OCI-LY1 (cell line): ENCODE data around the gene POT1.

Source experiments
- H2AFZ ChIP-seq: fragments of 200-600 bp; sonication (generic), shearing (Covaris generic); 2 replicates; pipeline ENCODE4 v1.6.0; 2014; ENCODE audit warnings: antibody characterized with exemption, mild to moderate bottlenecking, low read length
- H3F3A ChIP-seq: fragments of 200-600 bp; sonication (generic), shearing (Covaris generic); 2 replicates; pipeline ENCODE4 v1.6.0; 2014; ENCODE audit warnings: mild to moderate bottlenecking, antibody characterized with exemption, low read length, moderate library complexity; ENCODE audit not compliant: insufficient read depth
- H3K27ac ChIP-seq: fragments of 200-600 bp; sonication (generic); 2 replicates; pipeline ENCODE4 v1.5.1; 2014; ENCODE audit warnings: low read length, mixed run types, mild to moderate bottlenecking, low read depth; ENCODE audit not compliant: poor library complexity, severe bottlenecking
- H3K27me3 ChIP-seq: fragments of 200-600 bp; sonication (generic); 2 replicates; pipeline ENCODE4 v1.6.0; 2014; ENCODE audit warnings: antibody characterized with exemption, mild to moderate bottlenecking, low read length, moderate library complexity; ENCODE audit not compliant: insufficient read depth
- H3K36me3 ChIP-seq: fragments of 200-600 bp; sonication (generic); 2 replicates; pipeline ENCODE4 v1.6.1; 2014; ENCODE audit warnings: mild to moderate bottlenecking, antibody characterized with exemption, low read length, moderate library complexity, mixed read lengths; ENCODE audit not compliant: insufficient read depth
- H3K4me1 ChIP-seq: fragments of 200-600 bp; sonication (generic); 2 replicates; pipeline ENCODE4 v1.5.1; 2014; ENCODE audit warnings: mild to moderate bottlenecking, low read length, moderate library complexity; ENCODE audit not compliant: insufficient read depth, severe bottlenecking
- H3K4me2 ChIP-seq: fragments of 200-600 bp; sonication (generic), shearing (Covaris generic); 2 replicates; pipeline ENCODE4 v1.6.1; 2014; ENCODE audit warnings: low read length
- H3K4me3 ChIP-seq: fragments of 200-600 bp; sonication (generic); 2 replicates; pipeline ENCODE4 v1.5.1; 2014; ENCODE audit warnings: low read length, low read depth, mild to moderate bottlenecking, mixed read lengths; ENCODE audit not compliant: poor library complexity, severe bottlenecking
- H3K79me2 ChIP-seq: fragments of 200-600 bp; shearing (Covaris generic); 2 replicates; pipeline ENCODE4 v1.6.1; 2016; ENCODE audit warnings: mixed run types, low read length, mixed read lengths; ENCODE audit not compliant: insufficient read depth
- H3K9ac ChIP-seq: fragments of 200-600 bp; sonication (generic), shearing (Covaris generic); 2 replicates; pipeline ENCODE4 v1.6.1; 2014; ENCODE audit warnings: mild to moderate bottlenecking, low read length, mixed read lengths
- H3K9me2 ChIP-seq: fragments of 200-600 bp; sonication (generic), shearing (Covaris generic); 2 replicates; pipeline ENCODE4 v1.6.1; 2014; ENCODE audit warnings: low read depth, mild to moderate bottlenecking, low read length, mixed read lengths
- H3K9me3 ChIP-seq: fragments of 200-600 bp; shearing (Covaris generic); 2 replicates; pipeline ENCODE4 v1.6.1; 2014; ENCODE audit warnings: low read length, mixed read lengths
- H4K20me1 ChIP-seq: fragments of 200-600 bp; sonication (generic), shearing (Covaris generic); 2 replicates; pipeline ENCODE4 v1.6.0; 2016; ENCODE audit warnings: mild to moderate bottlenecking, low read length; ENCODE audit not compliant: insufficient read depth
- EZH2 ChIP-seq: fragments of 200-600 bp; sonication (generic), shearing (Covaris generic); IDR thresholded peaks from 2 replicates; pipeline ENCODE4 v1.8.0; 2017; ENCODE audit warnings: borderline replicate concordance, mixed run types, mild to moderate bottlenecking, antibody characterized with exemption, low read length, moderate library complexity, mixed read lengths
- TF ChIP-seq, protein P1 (sequence below): fragments of 200-600 bp; sonication (generic), shearing (Covaris generic); IDR thresholded peaks from 2 replicates; pipeline ENCODE4 v1.5.1; 2017; ENCODE audit warnings: mild to moderate bottlenecking, antibody characterized with exemption, low read length, moderate library complexity, mixed read lengths

Gene POT1

DNA sequence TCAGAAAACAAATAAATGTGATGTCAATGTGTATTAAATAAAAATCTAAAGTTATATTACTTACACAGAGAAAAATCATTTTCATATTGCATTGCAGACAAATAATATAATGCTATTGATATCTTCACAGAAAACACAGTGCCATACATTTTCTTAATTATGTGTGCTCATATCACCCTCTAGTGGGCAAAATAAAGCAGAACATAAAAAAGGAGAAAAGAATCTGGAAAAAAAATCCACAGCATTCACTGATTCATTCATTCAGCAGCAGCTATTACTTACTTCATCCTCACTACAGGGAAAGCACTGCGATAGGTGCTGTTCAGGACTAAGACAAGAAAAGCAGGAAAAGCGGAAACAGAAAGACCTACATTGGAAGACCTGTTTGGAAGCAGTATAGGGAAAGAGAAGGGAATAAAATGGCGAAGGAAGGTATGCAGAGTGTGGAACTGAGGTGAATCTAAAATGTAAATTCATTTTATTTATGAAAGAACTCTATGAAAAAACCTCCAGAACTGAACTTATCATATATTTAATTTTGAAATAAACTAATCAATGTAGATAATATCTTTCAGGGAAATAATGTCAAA, 73.2 kb downstream of the POT1 start:
- no peak overlapping the region for H3K27ac ChIP-seq
- H3K9me3 ChIP-seq, result peaks cover 6% of the 10 kb centered on the region; the same call in 1 of the 2 replicates
- TF ChIP-seq EZH2, result no peak
- TF ChIP-seq, protein P1, sequence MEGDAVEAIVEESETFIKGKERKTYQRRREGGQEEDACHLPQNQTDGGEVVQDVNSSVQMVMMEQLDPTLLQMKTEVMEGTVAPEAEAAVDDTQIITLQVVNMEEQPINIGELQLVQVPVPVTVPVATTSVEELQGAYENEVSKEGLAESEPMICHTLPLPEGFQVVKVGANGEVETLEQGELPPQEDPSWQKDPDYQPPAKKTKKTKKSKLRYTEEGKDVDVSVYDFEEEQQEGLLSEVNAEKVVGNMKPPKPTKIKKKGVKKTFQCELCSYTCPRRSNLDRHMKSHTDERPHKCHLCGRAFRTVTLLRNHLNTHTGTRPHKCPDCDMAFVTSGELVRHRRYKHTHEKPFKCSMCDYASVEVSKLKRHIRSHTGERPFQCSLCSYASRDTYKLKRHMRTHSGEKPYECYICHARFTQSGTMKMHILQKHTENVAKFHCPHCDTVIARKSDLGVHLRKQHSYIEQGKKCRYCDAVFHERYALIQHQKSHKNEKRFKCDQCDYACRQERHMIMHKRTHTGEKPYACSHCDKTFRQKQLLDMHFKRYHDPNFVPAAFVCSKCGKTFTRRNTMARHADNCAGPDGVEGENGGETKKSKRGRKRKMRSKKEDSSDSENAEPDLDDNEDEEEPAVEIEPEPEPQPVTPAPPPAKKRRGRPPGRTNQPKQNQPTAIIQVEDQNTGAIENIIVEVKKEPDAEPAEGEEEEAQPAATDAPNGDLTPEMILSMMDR, result peak; percentile 95
- no peak overlapping the region for H3K9ac ChIP-seq
- H3K79me2 ChIP-seq, result no peaks in the 10 kb centered on the region
- H3F3A ChIP-seq, result no peaks in the 10 kb centered on the region; the same call in 1 of the 2 replicates
- no peaks in the 10 kb centered on the region for H3K27me3 ChIP-seq
- no peak overlapping the region for H3K4me2 ChIP-seq
- no peaks in the 10 kb centered on the region for H4K20me1 ChIP-seq
- H3K9me2 ChIP-seq, result no peaks in the 10 kb centered on the region
- H3K4me1 ChIP-seq, result no peaks in the 10 kb centered on the region
- H2AFZ ChIP-seq, result no peak overlapping the region
- H3K36me3 ChIP-seq, result peaks cover 25% of the 10 kb centered on the region
- no peak overlapping the region for H3K4me3 ChIP-seq

DNA sequence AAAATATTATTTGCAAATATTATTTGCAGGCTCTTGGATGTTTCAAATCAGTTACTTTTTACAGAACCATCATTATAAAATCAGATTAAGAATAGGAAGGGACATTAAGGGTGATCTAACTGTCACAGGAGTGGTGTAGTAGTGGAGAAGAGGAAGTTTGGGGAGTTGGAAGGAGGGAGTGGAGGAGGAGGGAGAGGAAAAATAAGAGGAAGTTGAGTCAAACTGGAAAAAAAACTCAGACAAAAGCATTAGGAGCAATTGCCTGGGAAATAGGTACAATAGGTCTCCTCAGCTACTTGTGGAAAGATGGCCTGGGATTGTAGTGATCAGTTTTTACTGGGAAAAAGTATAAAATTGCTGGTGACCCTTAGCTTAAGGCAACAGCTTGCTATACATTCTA, 86.3 kb downstream of the POT1 start:
- no peaks in the 10 kb centered on the region for H3K9me2 ChIP-seq
- no peaks in the 10 kb centered on the region for H3K27me3 ChIP-seq
- no peaks in the 10 kb centered on the region for H4K20me1 ChIP-seq
- TF ChIP-seq EZH2, result no peak
- TF ChIP-seq, protein P1, result no peak
- H3K9me3 ChIP-seq, result peaks cover 3% of the 10 kb centered on the region; the same call in 1 of the 2 replicates
- peaks cover 38% of the 10 kb centered on the region for H3K36me3 ChIP-seq
- no peak overlapping the region for H3K4me2 ChIP-seq
- H3K27ac ChIP-seq, result peak overlapping the region; percentile 24
- H3K9ac ChIP-seq, result no peak overlapping the region
- no peaks in the 10 kb centered on the region for H3K79me2 ChIP-seq
- H3K4me1 ChIP-seq, result peaks cover 8% of the 10 kb centered on the region
- no peaks in the 10 kb centered on the region for H3F3A ChIP-seq
- H2AFZ ChIP-seq, result no peak overlapping the region
- H3K4me3 ChIP-seq, result no peak overlapping the region

DNA sequence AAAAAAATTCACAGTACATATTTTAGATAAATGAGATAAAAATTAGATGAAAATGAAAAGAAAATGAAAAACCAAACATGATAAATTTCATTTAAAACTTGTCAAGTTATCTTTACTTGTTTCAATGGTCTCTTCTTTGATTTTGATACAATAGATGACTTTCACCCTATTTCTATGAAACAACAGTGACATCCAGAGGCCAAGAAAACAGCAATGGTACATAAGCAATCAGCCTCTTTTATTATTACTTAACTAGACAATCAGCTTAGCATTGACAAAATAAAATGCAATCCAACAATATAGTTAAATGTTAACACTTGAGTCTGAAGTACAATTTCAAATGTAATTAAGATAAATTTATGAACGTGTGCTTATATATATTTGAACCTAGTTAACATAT, 89.2 kb downstream of the POT1 start:
- H3K4me3 ChIP-seq, result no peak overlapping the region
- H3K36me3 ChIP-seq, result peaks cover 15% of the 10 kb centered on the region
- H3K27me3 ChIP-seq, result no peaks in the 10 kb centered on the region
- H3K27ac ChIP-seq, result no peak overlapping the region
- TF ChIP-seq EZH2, result no peak
- TF ChIP-seq, protein P1, result peak; percentile 47
- peaks cover 3% of the 10 kb centered on the region; the same call in 1 of the 2 replicates for H3K9me3 ChIP-seq
- no peak overlapping the region for H2AFZ ChIP-seq
- H3F3A ChIP-seq, result no peaks in the 10 kb centered on the region
- no peaks in the 10 kb centered on the region for H3K9me2 ChIP-seq
- no peak overlapping the region for H3K4me2 ChIP-seq
- H4K20me1 ChIP-seq, result no peaks in the 10 kb centered on the region
- H3K4me1 ChIP-seq, result peaks cover 8% of the 10 kb centered on the region
- H3K79me2 ChIP-seq, result no peaks in the 10 kb centered on the region
- H3K9ac ChIP-seq, result no peak overlapping the region
